ENCODE measurements around the gene VWCE.

DNA sequence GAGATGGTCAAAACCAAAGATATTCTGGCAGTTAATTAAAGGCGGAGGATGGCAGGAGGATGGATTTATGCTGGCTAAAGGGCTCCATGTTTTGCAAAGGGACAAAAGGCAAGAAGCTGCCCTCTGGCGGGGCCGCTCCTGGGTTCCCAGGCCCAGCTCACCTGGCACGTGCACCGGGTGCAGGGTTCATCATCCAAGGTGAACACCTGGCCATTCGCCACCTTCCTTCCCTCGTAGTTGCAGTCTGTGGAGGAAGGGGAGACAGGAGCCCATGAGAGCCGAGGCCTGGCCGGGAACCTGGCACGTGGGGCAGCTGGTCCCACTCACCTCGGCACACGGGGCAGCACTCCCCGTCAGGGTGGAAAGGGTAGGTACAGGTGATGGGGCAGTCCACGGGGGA is 30.3 kb downstream of the VWCE start:
- TF ChIP-seq CTCF (IDR thresholded peaks at IDR 0.05; ENCODE audit: insufficient read depth, low read length) (no peak), POLR2AphosphoS5 (IDR thresholded peaks at IDR 0.05; ENCODE audit: low read depth) (no peak)

Data from HL-60 (cell line).